H4 (cell line): Measurements from ENCODE around the gene HSD3B1. TPM values are rescaled to one million over a fixed set of nuclear protein-coding genes. Genes with fewer than 3 reads are reported as not detected.

Experiments used
- DNase-seq: peaks from one replicate; pipeline ENCODE4 v3.0.0-alpha.2; 2015; ENCODE audit warnings: low spot score
- total RNA-seq: library from RNA; depleted of rRNA; stranded (reverse); fragments of >200 nt; shearing (Covaris generic); gene quantifications from 2 replicates; pipeline ENCODE4 v1.2.3, GENCODE V29; 2014; rRNA removed

HSD3B1 gene
- not detected in 2 replicates for total RNA-seq

GRCh38 chr1:119506941-119507340 is at the start of gene HSD3B1:
HSD3B1 (plus strand) TSS chr1:119507210; CDS start chr1:119507477, 267 bp downstream.
- no peak for DNase-seq

- DNase-seq, result no peak
Measured at GRCh38 chr1:119462964-119463363, 44.0 kb upstream of the HSD3B1 start.

DNA sequence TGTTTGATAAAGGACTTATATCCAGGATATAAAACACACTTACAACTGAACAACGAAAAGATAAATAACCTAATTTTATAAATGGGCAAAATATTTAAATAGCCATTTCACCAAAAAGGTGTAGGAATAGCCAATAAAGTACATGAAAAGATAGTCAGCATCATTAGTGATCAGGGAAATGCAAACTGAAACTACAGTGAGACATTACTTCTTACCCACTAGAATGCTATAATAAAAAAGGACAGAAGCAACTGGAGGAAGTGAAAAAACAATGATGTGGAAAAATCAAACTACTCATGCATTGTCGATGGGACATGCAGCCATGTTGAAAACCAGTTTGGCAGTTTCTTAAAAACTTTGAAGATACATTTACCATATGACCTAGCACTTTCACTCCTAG is 43.4 kb upstream of the HSD3B1 start:
- no peak for DNase-seq

- DNase-seq, result no peak
Measured at GRCh38 chr1:119466445-119466844, 40.6 kb upstream of the HSD3B1 start.

GRCh38 chr1:119467219-119467618 is 39.8 kb upstream of the HSD3B1 start:
- DNase-seq, result no peak

DNA sequence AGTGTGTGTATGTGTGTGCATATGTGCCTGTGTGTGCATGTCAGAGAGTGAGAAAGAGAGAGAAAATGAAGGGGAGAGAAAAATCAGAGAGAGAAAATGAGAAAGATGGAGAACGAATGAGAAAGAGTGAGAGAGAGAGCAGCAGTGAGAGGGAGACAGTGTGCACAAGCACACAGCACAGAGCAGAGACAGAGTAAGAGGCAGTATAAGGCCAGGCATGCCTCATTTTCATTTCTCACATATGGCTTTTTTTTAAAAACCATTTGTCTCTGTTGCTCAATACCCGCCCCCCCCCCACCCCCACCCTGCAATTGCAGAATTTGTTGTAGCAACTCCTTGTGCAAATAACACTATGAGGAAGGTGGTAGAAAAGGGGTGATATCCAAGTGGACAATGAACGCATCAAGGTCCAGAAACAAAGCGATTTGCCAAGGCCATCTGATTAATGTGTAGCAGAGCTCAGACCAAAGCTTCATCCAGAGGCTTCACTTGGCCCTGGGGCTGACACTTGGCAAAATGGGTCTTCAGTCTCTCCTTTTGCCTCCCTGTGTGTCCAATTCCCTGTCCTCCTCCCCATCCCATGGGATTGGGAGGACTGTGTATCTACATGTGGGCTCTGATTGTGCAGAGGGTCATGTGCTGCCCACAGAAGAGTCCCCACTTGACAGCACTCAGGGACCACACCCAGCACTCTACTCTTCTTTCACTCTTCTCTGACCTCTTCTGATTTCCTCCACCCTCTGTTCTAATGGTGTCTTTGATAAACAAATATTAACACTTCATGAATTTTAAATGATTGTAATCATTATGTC is 38.9 kb upstream of the HSD3B1 start:
- no peak for DNase-seq

GRCh38 chr1:119469741-119470140 is 37.3 kb upstream of the HSD3B1 start:
- no peak for DNase-seq

GRCh38 chr1:119470377-119470776 is 36.6 kb upstream of the HSD3B1 start:
- DNase-seq, result no peak

DNA sequence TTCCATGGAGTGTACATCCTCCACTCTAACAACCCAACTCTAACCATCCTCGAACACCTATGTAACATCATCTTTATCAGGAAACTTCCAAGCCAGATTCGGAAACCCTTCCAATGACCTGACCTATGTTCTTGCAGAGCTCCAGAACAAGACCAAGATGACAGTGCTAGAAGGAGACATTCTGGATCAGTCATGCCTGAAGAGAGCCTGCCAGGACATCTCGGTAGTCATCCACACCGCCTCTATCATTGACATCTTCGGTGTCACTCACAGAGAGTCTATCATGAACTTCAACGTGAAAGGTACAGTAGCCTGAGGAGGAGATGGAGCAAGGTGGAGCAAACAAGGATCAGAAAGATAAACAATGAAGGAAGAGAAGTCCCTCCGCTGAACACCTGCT is 36.1 kb upstream of the HSD3B1 start:
- no peak for DNase-seq

GRCh38 chr1:119471566-119471965 is 35.4 kb upstream of the HSD3B1 start:
- no peak for DNase-seq

DNA sequence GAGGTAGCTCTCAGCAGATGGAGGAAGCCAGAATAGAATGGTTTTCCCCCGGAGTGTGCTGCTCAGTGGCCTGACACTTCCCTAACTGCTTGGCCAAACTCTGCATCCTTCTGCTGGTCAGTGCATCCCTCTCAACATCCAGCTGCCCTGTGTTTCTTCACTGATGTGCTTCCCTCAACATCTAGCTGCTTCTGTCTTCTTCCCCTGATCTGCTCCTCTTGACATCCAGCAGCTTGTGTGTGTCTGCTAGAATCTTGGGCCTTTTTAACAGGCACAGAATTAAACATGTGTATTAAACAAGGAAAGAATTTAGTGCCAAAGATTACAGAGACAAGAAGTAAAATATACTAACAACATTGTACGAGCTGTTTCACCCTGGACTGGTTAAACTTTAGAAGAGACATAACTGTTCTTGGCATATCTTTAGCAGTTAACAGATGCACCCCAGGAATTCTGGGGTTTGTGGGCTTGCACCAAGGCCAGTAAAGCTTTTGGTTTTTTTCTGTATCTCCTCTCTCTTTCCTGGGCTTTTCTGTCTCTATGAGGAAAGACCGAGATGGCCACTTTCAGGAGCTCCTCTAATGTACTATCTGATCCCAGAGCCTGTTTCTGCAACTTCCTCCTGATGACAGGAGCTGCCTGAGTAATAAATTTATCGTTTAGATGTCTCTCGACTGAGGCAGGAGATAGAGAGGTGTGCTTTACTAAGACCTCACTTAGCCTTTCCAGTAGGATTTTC is 34.8 kb upstream of the HSD3B1 start:
- DNase-seq, result no peak

- DNase-seq, result no peak
Measured at GRCh38 chr1:119472819-119473175, 34.2 kb upstream of the HSD3B1 start.

- DNase-seq, result peak; percentile 68
Measured at GRCh38 chr1:119475866-119476439, 31.1 kb upstream of the HSD3B1 start.

DNA sequence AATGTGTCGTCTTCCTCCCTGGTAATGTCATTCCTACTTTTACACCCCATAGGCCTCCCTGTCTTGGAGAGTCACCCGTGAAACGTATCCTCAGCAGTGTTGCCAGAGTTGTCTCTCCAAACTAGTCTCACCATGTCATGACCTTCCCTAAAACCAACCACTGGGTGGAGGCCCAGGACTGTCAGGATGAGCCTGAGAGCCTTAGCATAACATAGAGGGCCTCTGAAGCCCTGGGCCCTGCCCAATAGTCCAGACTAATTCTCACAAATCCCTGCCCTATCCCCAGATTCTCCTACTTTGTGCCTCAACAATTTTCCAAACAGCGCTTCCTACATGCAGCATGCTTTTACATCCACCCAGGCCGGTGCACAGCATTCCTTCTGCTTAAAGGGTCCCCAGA is 29.3 kb upstream of the HSD3B1 start:
- DNase-seq, result no peak

DNA sequence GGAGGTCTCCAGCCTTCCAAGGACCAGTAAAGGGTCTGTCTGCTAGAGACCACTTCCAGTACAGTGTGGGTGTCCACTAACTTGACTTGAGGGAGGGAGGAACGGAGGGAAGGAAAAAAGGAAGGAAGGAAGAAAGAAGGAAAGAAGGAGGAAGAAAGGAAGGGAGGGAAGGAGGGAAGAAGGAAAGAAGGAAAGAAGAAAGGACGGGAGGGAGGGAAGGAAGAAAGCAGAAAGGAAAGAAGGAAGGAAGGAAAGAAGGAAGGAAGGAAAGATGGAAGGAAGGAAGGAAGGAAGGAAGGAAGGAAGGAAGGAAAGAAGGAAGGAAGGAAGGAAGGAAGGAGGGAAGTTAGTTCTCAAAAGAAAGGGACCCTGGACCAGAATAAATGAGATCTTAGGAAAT is 26.8 kb upstream of the HSD3B1 start:
- no peak for DNase-seq

GRCh38 chr1:119481951-119482350 is 25.1 kb upstream of the HSD3B1 start:
- no peak for DNase-seq

- no peak for DNase-seq
Measured at GRCh38 chr1:119482517-119483425, 24.2 kb upstream of the HSD3B1 start.

- no peak for DNase-seq
Measured at GRCh38 chr1:119483441-119484200, 23.4 kb upstream of the HSD3B1 start.

DNA sequence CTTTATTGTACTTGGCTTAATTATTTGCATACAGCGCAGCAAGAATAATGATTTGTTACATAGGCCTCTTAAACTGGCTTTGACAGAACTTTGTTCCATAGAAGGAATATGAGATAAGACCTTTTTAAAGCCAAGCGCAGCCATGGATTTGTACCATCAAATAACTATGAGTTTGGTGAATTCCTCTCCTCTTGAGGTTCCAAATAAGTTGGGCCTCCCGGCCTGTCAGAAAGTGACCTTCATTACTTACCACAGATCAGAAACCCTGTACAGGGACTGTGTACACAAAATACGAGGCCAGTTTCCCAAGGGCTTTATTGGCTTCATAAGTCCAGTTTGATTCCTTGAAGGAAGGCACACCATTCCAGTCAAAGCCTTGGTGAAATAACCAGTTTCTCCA is 21.8 kb upstream of the HSD3B1 start:
- DNase-seq, result no peak

GRCh38 chr1:119488216-119488615 is 18.8 kb upstream of the HSD3B1 start:
- DNase-seq, result no peak

DNA sequence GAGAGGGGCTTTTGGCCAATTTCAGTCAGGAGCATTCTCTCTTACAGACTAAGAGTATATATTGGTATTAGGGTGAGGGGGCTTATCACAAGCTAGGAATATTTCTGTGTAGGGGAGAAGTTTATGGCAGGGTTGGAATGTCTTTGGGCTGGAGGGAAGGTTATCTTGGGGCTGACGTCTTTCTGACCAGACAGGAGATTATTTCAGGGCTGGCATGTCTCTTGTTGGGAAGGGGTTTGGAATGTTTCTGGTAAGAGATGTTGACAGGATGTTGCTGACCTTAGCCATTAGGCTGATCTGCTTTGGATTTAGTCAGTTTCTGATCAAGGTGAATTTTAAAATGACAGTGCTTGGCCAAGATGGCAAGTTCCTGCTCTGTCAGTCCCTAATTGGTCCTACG is 17.8 kb upstream of the HSD3B1 start:
- no peak for DNase-seq
